Measurements from ENCODE around the gene KIF12.
"Not testable (repeated sequence)": the region's sequence is repeated elsewhere in the genome, so short reads cannot be mapped to it uniquely, and the experiment has no call there.

The KIF12 gene

DNA sequence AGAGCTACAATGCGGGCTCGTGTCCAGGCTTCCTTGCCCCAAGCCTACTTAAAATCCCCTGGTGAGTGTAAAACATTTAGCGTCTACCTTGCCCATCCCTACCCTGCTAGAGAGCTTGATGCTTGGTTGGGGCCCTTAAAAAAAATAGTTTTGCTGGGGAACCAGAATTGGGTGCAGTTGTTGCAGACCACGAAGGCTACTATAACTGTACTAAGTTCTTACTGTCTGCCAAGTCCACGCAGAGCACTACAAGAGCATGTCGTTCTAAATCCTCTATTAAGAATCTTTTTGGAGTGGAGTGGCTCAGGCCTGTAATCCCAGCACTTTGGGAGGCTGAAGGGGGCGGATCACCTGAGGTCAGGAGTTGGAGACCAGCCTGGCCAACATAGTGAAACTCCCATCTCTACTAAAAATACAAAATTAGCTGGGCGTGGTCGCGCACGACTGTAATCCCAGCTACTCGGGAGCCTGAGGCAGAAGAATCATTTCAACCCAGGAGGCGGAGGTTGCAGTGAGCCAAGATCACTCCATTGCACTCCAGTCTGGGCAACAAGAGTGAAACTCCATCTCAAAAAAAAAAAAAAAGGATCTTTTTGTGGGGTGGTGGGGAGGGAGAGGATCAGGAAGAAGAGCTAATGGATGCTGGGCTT lies 16.2 kb downstream of the KIF12 start:
- not testable (repeated sequence) for H3K18ac ChIP-seq (ENCODE audit: low read length); DNase-seq; H3K79me2 ChIP-seq (ENCODE audit: control insufficient read depth, insufficient read depth, low read length); H4K5ac ChIP-seq (ENCODE audit: low read length); H2BK15ac ChIP-seq (replicated peaks; ENCODE audit: low read depth); H3K36me3 ChIP-seq (ENCODE audit: control insufficient read depth, insufficient read depth, low read length); H3K4me3 ChIP-seq (ENCODE audit: low read length); H3K9ac ChIP-seq (ENCODE audit: low read length); H3K27ac ChIP-seq (ENCODE audit: low read depth, low read length); H3K79me1 ChIP-seq (ENCODE audit: low read length); H3K4me1 ChIP-seq (ENCODE audit: control insufficient read depth, low read depth, low read length); H3K4me2 ChIP-seq (ENCODE audit: low read length); H2BK120ac ChIP-seq (ENCODE audit: low read depth, low read length); H4K8ac ChIP-seq (ENCODE audit: low read depth, low read length); H2BK5ac ChIP-seq (ENCODE audit: low read length); H3K27me3 ChIP-seq (ENCODE audit: insufficient read depth, low read length, poor library complexity); H3K4ac ChIP-seq (ENCODE audit: low read depth, low read length); H3K23ac ChIP-seq (ENCODE audit: low read length); H3K56ac ChIP-seq (ENCODE audit: low read length); H2AK5ac ChIP-seq (ENCODE audit: low read length)
- no CpG with 5 or more reads among the region's 13 CpGs for WGBS (ENCODE audit: extremely low coverage, insufficient coverage, low lambda C conversion rate)

DNA sequence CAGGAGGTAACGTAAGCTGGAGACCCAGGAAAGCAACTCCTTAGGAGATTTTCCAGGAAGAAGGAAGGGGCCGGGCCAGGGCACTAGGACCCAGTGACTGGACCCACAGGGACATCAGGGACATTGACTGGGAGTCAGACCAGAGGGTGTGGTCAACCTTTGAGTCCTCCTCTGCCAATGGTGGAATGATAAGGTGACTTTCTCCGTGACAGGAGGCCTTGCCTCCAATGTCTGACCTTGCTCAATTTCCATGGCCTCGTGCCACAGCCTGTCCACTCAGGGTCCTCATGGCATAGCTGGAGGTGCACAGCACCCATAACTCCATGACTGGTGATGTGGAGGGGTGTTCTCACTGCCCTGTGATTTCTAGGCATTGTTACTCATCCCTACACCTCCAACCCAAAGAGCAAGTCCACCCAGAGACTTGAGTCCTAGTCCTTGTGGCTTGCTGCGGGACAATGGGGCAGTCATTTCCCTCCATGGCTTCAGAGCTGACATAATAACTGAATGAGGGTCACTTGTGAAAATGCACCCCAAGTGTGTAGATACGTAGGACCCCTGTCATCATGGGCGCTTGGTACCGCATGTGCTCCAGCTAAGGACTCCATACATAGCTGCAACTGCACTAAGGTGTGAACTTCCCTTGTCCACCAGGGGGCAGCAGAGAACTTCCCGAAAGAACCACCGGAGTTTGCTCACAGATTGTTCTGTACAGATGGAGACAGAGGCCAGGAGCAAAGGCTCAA lies 16.9 kb downstream of the KIF12 start:
- Histone ChIP-seq H4K8ac (ENCODE audit: low read depth, low read length) (no peak overlapping the region), H2AK5ac (ENCODE audit: low read length) (no peak overlapping the region), H3K9ac (ENCODE audit: low read length) (no peak overlapping the region), H3K18ac (ENCODE audit: low read length) (no peak overlapping the region), H3K79me2 (ENCODE audit: control insufficient read depth, insufficient read depth, low read length) (no peaks in the 10 kb centered on the region), H3K4ac (ENCODE audit: low read depth, low read length) (no peak overlapping the region), H3K4me3 (ENCODE audit: low read length) (no peak overlapping the region), H3K27me3 (ENCODE audit: insufficient read depth, low read length, poor library complexity) (no peaks in the 10 kb centered on the region), H2BK5ac (ENCODE audit: low read length) (no peak overlapping the region), H4K5ac (ENCODE audit: low read length) (no peak overlapping the region), H3K4me2 (ENCODE audit: low read length) (no peak overlapping the region), H3K79me1 (ENCODE audit: low read length) (no peaks in the 10 kb centered on the region), H3K56ac (ENCODE audit: low read length) (no peak overlapping the region), H3K36me3 (ENCODE audit: control insufficient read depth, insufficient read depth, low read length) (no peaks in the 10 kb centered on the region), H3K23ac (ENCODE audit: low read length) (no peak overlapping the region), H3K27ac (ENCODE audit: low read depth, low read length) (no peak overlapping the region), H2BK15ac (replicated peaks; ENCODE audit: low read depth) (no peak overlapping the region), H3K4me1 (ENCODE audit: control insufficient read depth, low read depth, low read length) (no peaks in the 10 kb centered on the region), H2BK120ac (ENCODE audit: low read depth, low read length) (no peak overlapping the region)
- peak; percentile 89 for DNase-seq
- WGBS (ENCODE audit: extremely low coverage, insufficient coverage, low lambda C conversion rate) = no CpG with 5 or more reads among the region's 10 CpGs

DNA sequence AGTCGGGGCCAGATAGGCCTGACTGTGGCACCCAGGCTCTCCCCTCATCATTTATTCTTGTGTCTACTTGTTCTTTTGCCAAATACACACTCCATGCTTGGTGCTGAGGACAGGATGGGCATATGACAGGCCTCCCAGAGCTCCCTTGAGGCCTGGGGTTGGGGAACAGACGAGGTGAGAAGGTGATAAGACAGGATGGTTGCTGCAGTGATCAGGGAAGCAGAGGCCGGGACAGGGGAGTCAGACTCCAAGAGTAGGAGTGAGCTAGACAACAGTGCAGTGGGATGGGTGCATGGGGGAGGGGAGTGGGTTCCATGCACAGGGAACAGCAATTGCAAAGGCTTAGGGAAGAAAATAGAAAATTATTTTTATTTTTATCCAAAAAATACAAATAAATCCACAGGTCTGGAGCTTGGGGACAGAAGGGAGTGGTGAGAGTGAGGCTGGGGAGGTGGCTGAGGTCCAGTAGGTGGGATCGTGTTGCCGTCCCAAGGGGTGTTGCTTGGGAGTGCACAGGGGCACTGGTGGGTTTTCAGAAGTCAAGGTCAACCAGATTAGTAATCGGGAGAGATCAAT lies 17.6 kb downstream of the KIF12 start:
- H3K36me3 ChIP-seq (ENCODE audit: control insufficient read depth, insufficient read depth, low read length) = no peaks in the 10 kb centered on the region
- H3K27me3 ChIP-seq (ENCODE audit: insufficient read depth, low read length, poor library complexity) = no peaks in the 10 kb centered on the region
- no peak overlapping the region for H3K4me3 ChIP-seq (ENCODE audit: low read length)
- H3K4me2 ChIP-seq (ENCODE audit: low read length) = no peak overlapping the region
- no peak overlapping the region for H2BK15ac ChIP-seq (replicated peaks; ENCODE audit: low read depth)
- H3K79me1 ChIP-seq (ENCODE audit: low read length) = no peaks in the 10 kb centered on the region
- no peaks in the 10 kb centered on the region for H3K4me1 ChIP-seq (ENCODE audit: control insufficient read depth, low read depth, low read length)
- no peak overlapping the region for H3K56ac ChIP-seq (ENCODE audit: low read length)
- H3K23ac ChIP-seq (ENCODE audit: low read length) = no peak overlapping the region
- no peak overlapping the region for H2BK120ac ChIP-seq (ENCODE audit: low read depth, low read length)
- no peaks in the 10 kb centered on the region for H3K79me2 ChIP-seq (ENCODE audit: control insufficient read depth, insufficient read depth, low read length)
- H4K5ac ChIP-seq (ENCODE audit: low read length) = no peak overlapping the region
- no peak overlapping the region for H3K27ac ChIP-seq (ENCODE audit: low read depth, low read length)
- H3K4ac ChIP-seq (ENCODE audit: low read depth, low read length) = no peak overlapping the region
- no peak overlapping the region for H3K9ac ChIP-seq (ENCODE audit: low read length)
- no peak overlapping the region for H2AK5ac ChIP-seq (ENCODE audit: low read length)
- no peak overlapping the region for H2BK5ac ChIP-seq (ENCODE audit: low read length)
- DNase-seq = no peak
- H4K8ac ChIP-seq (ENCODE audit: low read depth, low read length) = no peak overlapping the region
- WGBS (ENCODE audit: extremely low coverage, insufficient coverage, low lambda C conversion rate) = no CpG with 5 or more reads among the region's 6 CpGs
- H3K18ac ChIP-seq (ENCODE audit: low read length) = no peak overlapping the region

DNA sequence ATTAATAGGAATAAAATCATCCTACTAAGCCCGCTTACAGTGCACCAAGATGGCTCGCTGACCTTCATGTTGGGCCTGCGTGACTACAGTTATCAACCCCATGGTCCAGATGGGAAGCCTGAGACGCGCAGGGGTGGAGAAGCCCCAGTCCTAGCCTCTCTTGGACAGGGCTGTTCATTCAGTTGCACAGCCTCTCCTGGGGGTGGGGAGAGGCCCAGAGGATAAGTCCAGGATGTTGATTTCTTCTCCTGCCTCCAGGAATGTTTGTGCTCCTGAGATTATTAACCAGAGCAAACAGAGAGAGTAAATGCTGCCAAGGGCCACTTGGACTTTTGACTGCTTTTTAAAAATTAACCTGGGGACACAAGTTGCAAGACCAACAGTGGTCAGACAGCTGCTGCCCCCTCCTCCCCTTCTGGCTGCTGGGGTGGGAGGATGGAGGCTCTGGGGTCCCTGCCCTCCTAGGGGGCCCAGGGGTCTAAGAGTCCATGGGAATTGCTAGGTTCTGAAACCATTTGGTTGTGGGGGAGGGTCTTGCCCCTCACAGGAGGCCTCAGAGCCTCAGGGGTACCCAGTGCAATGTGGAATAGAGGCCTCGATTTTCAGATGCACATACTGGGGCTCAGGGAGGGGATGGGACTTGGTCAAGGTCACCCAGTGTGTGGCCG lies 18.2 kb downstream of the KIF12 start:
- H2BK15ac ChIP-seq (replicated peaks; ENCODE audit: low read depth) = no peak overlapping the region
- DNase-seq = no peak
- H3K4me2 ChIP-seq (ENCODE audit: low read length) = no peak overlapping the region
- H3K36me3 ChIP-seq (ENCODE audit: control insufficient read depth, insufficient read depth, low read length) = no peaks in the 10 kb centered on the region
- no peak overlapping the region for H4K8ac ChIP-seq (ENCODE audit: low read depth, low read length)
- no peak overlapping the region for H3K27ac ChIP-seq (ENCODE audit: low read depth, low read length)
- H2BK5ac ChIP-seq (ENCODE audit: low read length) = no peak overlapping the region
- H3K79me2 ChIP-seq (ENCODE audit: control insufficient read depth, insufficient read depth, low read length) = no peaks in the 10 kb centered on the region
- H3K4ac ChIP-seq (ENCODE audit: low read depth, low read length) = no peak overlapping the region
- H3K18ac ChIP-seq (ENCODE audit: low read length) = no peak overlapping the region
- H3K4me3 ChIP-seq (ENCODE audit: low read length) = no peak overlapping the region
- H2BK120ac ChIP-seq (ENCODE audit: low read depth, low read length) = no peak overlapping the region
- no peak overlapping the region for H4K5ac ChIP-seq (ENCODE audit: low read length)
- H3K4me1 ChIP-seq (ENCODE audit: control insufficient read depth, low read depth, low read length) = no peaks in the 10 kb centered on the region
- no peak overlapping the region for H3K23ac ChIP-seq (ENCODE audit: low read length)
- WGBS (ENCODE audit: extremely low coverage, insufficient coverage, low lambda C conversion rate) = no CpG with 5 or more reads among the region's 7 CpGs
- H3K27me3 ChIP-seq (ENCODE audit: insufficient read depth, low read length, poor library complexity) = no peaks in the 10 kb centered on the region
- H3K79me1 ChIP-seq (ENCODE audit: low read length) = no peaks in the 10 kb centered on the region
- H3K9ac ChIP-seq (ENCODE audit: low read length) = no peak overlapping the region
- no peak overlapping the region for H3K56ac ChIP-seq (ENCODE audit: low read length)
- H2AK5ac ChIP-seq (ENCODE audit: low read length) = no peak overlapping the region

DNA sequence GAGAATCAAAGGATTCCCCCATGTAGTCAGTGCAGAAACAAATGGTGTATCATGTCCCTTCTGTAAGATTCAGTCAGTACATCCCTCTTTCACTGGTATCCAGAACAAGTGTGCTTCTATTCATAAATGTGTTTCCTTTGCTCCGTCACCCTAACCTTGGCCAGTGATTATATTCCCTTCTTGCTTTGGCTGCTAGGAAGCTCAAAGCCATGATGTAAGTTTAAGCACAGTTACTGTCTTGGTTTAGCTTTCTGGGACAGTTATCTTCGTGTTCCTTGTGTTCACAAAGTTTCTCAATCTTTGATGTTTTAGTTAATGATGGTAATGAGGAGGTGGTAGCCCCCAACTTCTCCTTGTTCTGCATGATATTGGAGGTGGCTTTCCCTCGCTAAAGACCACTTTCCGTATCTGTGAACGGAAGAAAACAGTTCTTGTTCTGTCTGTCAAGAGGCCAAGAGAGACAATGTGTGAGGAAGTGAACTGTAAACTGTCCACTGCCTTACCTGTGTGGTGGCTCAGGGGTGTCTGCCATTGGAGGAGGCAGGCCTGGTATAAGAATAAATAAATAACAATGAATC lies 18.8 kb downstream of the KIF12 start:
- Histone ChIP-seq H3K4me1 (ENCODE audit: control insufficient read depth, low read depth, low read length) (no peaks in the 10 kb centered on the region), H3K18ac (ENCODE audit: low read length) (no peak overlapping the region), H4K5ac (ENCODE audit: low read length) (no peak overlapping the region), H3K9ac (ENCODE audit: low read length) (no peak overlapping the region), H2BK120ac (ENCODE audit: low read depth, low read length) (no peak overlapping the region), H3K56ac (ENCODE audit: low read length) (no peak overlapping the region), H2BK5ac (ENCODE audit: low read length) (no peak overlapping the region), H3K23ac (ENCODE audit: low read length) (no peak overlapping the region), H3K79me2 (ENCODE audit: control insufficient read depth, insufficient read depth, low read length) (no peaks in the 10 kb centered on the region), H4K8ac (ENCODE audit: low read depth, low read length) (no peak overlapping the region), H3K36me3 (ENCODE audit: control insufficient read depth, insufficient read depth, low read length) (no peaks in the 10 kb centered on the region), H2AK5ac (ENCODE audit: low read length) (no peak overlapping the region), H2BK15ac (replicated peaks; ENCODE audit: low read depth) (no peak overlapping the region), H3K4ac (ENCODE audit: low read depth, low read length) (no peak overlapping the region), H3K4me2 (ENCODE audit: low read length) (no peak overlapping the region), H3K4me3 (ENCODE audit: low read length) (no peak overlapping the region), H3K27me3 (ENCODE audit: insufficient read depth, low read length, poor library complexity) (no peaks in the 10 kb centered on the region), H3K27ac (ENCODE audit: low read depth, low read length) (no peak overlapping the region), H3K79me1 (ENCODE audit: low read length) (no peaks in the 10 kb centered on the region)
- no CpG with 5 or more reads among the region's 5 CpGs for WGBS (ENCODE audit: extremely low coverage, insufficient coverage, low lambda C conversion rate)
- no peak for DNase-seq

All from mesendoderm (in vitro differentiated cells).